K562 (cell line): ENCODE measurements around the gene RNF41. TPM values are rescaled to one million over a fixed set of nuclear protein-coding genes. Genes with fewer than 3 reads are reported as not detected.

Experiments used
- ATAC-seq: fragments of 200-7000 bp; cut with Tn5 transposase; 3 replicates; pipeline ENCODE4 v1.9.1; 2020; ENCODE audit warnings: moderate library complexity
- BruUV-seq: library from RNA; stranded (reverse); fragments of 400-500 nt; replicated peaks from 2 replicates; lab custom pipeline; 2021; lab: Mats Ljungman, UMichigan
- CTCF ChIA-PET: fragments of 300-600 bp; formaldehyde crosslinking; extraction: SDS; loops from one replicate; lab custom pipeline; 2021; ENCODE audit warnings: low intra/inter-chr PET ratio; lab: Yijun Ruan, JAX
- POLR2A ChIA-PET: fragments of 300-600, 350-650 bp; sonication (Branson Sonifier 250); formaldehyde crosslinking; extraction: SDS; loops from one replicate; lab custom pipeline; 2021; ENCODE audit warnings: antibody characterized with exemption, inconsistent platforms; lab: Yijun Ruan, JAX
- DNase-seq, 4 experiments: peaks; one replicate each; pipeline versions ENCODE4 v3.0.0 to v3.0.0-alpha.2; 2011 to 2018; ENCODE audit warnings: low spot score in 3 of 4, mixed read lengths in 3 of 4; ENCODE audit errors: extremely low read depth in 1 of 4
- FAIRE-seq: peaks from 2 replicates; lab custom pipeline; 2011; peaks lifted over from hg19 to GRCh38; lab: Jason Lieb, UNC
- H2AFZ ChIP-seq: 2 replicates; pipeline ENCODE4 v1.6.0; 2011; ENCODE audit warnings: low read depth, low read length, control low read depth, inconsistent platforms
- H3K27ac ChIP-seq: fragments of 200-600 bp; 3 replicates; pipeline ENCODE4 v1.8.0; 2011; ENCODE audit warnings: low read depth, mild to moderate bottlenecking, control low read depth, inconsistent platforms, low read length, moderate library complexity, mixed read lengths; ENCODE audit errors: extremely low read depth
- H3K27me3 ChIP-seq, 2 experiments: fragments of 300-600 bp in 1 of 2; 2 replicates in 1 of 2; 3 replicates in 1 of 2; pipeline versions ENCODE4 v1.6.0 to v1.8.0; 2011; ENCODE audit warnings: inconsistent platforms in 2 of 2, low read length in 2 of 2, mild to moderate bottlenecking in 1 of 2, mixed read lengths in 1 of 2, moderate library complexity in 1 of 2; ENCODE audit not compliant: control insufficient read depth in 2 of 2, insufficient read depth in 2 of 2
- H3K36me3 ChIP-seq: fragments of 300-600 bp; 3 replicates; pipeline ENCODE4 v1.8.0; 2011; ENCODE audit warnings: mild to moderate bottlenecking, low read length, inconsistent platforms; ENCODE audit not compliant: control insufficient read depth, insufficient read depth
- H3K4me1 ChIP-seq, 2 experiments: fragments of 200-600 bp in 1 of 2; replicated peaks in 1 of 2; 2 replicates in 1 of 2; 3 replicates in 1 of 2; pipeline versions ENCODE4 v1.5.1 to v1.8.0; 2011; ENCODE audit warnings: inconsistent platforms in 2 of 2, low read length in 2 of 2, mild to moderate bottlenecking in 1 of 2, mixed read lengths in 1 of 2, moderate library complexity in 1 of 2; ENCODE audit not compliant: control insufficient read depth in 2 of 2, insufficient read depth in 2 of 2
- H3K4me2 ChIP-seq: 2 replicates; pipeline ENCODE4 v1.6.1; 2011; ENCODE audit warnings: low read length, control low read depth, inconsistent platforms, mixed read lengths; ENCODE audit not compliant: insufficient read depth
- H3K4me3 ChIP-seq: fragments of 200-600 bp; sonication (generic), shearing (Covaris generic); 2 replicates; pipeline ENCODE4 v1.5.1; 2016; ENCODE audit warnings: control low read depth, inconsistent platforms
- H3K79me2 ChIP-seq: fragments of 200-600 bp; 3 replicates; pipeline ENCODE4 v1.8.0; 2011; ENCODE audit warnings: low read length, inconsistent platforms; ENCODE audit not compliant: control insufficient read depth, insufficient read depth
- H3K9ac ChIP-seq, 2 experiments: 2 replicates each; pipeline versions ENCODE4 v1.6.0 to v1.6.1; 2011; ENCODE audit warnings: low read depth in 2 of 2, low read length in 2 of 2, control low read depth in 1 of 2, inconsistent platforms in 1 of 2, mild to moderate bottlenecking in 1 of 2, mixed read lengths in 1 of 2; ENCODE audit not compliant: insufficient read depth in 1 of 2
- H3K9me1 ChIP-seq: one replicate; pipeline ENCODE4 v1.6.0; 2011; ENCODE audit warnings: inconsistent platforms, mild to moderate bottlenecking, low read length, moderate library complexity; ENCODE audit not compliant: control insufficient read depth, insufficient read depth
- H3K9me3 ChIP-seq: replicated peaks from 2 replicates; pipeline ENCODE4 v1.5.1; 2011; ENCODE audit warnings: low read depth, low read length, inconsistent platforms; ENCODE audit not compliant: control insufficient read depth, insufficient read depth
- H4K20me1 ChIP-seq: replicated peaks from 2 replicates; pipeline ENCODE4 v1.6.1; 2011; ENCODE audit warnings: low read length, inconsistent platforms, mixed read lengths; ENCODE audit not compliant: control insufficient read depth, insufficient read depth
- BDP1 ChIP-seq: IDR thresholded peaks from 3 replicates; pipeline ENCODE4 v1.6.1; 2011; ENCODE audit not compliant: insufficient read length, insufficient read depth
- EP400 ChIP-seq: fragments of 450-650 bp; IDR thresholded peaks from 2 replicates; pipeline ENCODE4 v1.6.1; 2017; ENCODE audit warnings: antibody characterized with exemption, mild to moderate bottlenecking, moderate library complexity
- ETS2 ChIP-seq: IDR thresholded peaks from 2 replicates; pipeline ENCODE4 v1.6.1; 2016; ENCODE audit warnings: borderline replicate concordance, missing genetic modification characterization, mild to moderate bottlenecking, moderate library complexity, missing compliant biosample characterization; ENCODE audit not compliant: poor library complexity, severe bottlenecking
- IRF2 ChIP-seq: sonication (generic); formaldehyde crosslinking; IDR thresholded peaks from 2 replicates; pipeline ENCODE4 v1.8.1; 2022; ENCODE audit warnings: mild to moderate bottlenecking, missing genetic modification reagents
- PCBP2 ChIP-seq: fragments of 200-400 bp; formaldehyde crosslinking; IDR thresholded peaks from 2 replicates; pipeline ENCODE4 v1.6.1; 2018; ENCODE audit warnings: low read length, low read depth, mild to moderate bottlenecking, moderate library complexity; ENCODE audit not compliant: poor library complexity, severe bottlenecking
- PRDM10 ChIP-seq: fragments of 450-650 bp; IDR thresholded peaks from 2 replicates; pipeline ENCODE4 v1.6.1; 2018; ENCODE audit not compliant: partially characterized antibody
- PRMT5 ChIP-seq: sonication (generic); formaldehyde crosslinking; IDR thresholded peaks from 2 replicates; pipeline ENCODE4 v1.5.0; 2020; ENCODE audit warnings: missing genetic modification reagents
- PYGO2 ChIP-seq: fragments of 450-650 bp; IDR thresholded peaks from 2 replicates; pipeline ENCODE4 v1.6.1; 2016; ENCODE audit warnings: mild to moderate bottlenecking, missing genetic modification characterization, moderate library complexity, missing compliant biosample characterization
- RBFOX2 ChIP-seq: fragments of 200-400 bp; formaldehyde crosslinking; IDR thresholded peaks from 2 replicates; pipeline ENCODE4 v1.6.1; 2017; ENCODE audit warnings: low read depth, mild to moderate bottlenecking, low read length, moderate library complexity
- SRSF7 ChIP-seq: fragments of 200-400 bp; formaldehyde crosslinking; optimal IDR thresholded peaks from 2 replicates; pipeline ENCODE3; 2017; ENCODE audit warnings: mild to moderate bottlenecking, low read depth, low read length
- ZBTB33 ChIP-seq: sonication (generic); formaldehyde crosslinking; IDR thresholded peaks from 2 replicates; pipeline ENCODE4 v1.8.1; 2023; ENCODE audit warnings: mild to moderate bottlenecking, missing genetic modification reagents
- WGBS: fragments of 100-300 bp; shearing (Covaris generic); methylation state at CpG from one replicate; pipeline ENCODE4 v1.1.6; 2016; ENCODE audit warnings: low coverage, mixed read lengths; ENCODE audit not compliant: insufficient coverage; ENCODE audit errors: missing lambda C conversion rate; 5-methylcytosine and 5-hydroxymethylcytosine counted together
- in situ Hi-C: fragments of 300-500 bp; cut with MboI; formaldehyde crosslinking; loops from 4 replicates; pipeline ENCODE4 v1.15.0; 2018; ENCODE audit warnings: inconsistent platforms, mixed read lengths
- intact Hi-C: fragments of 100-400 bp; cut with micrococcal nuclease; formaldehyde crosslinking; loops from 2 replicates; pipeline ENCODE4 v1.14.2; 2022
- polyA plus RNA-seq, 8 experiments: library from polyadenylated mRNA; depleted of rRNA in 4 of 8; stranded (reverse) in 5 of 8; unstranded in 3 of 8; fragments of >200 nt; fragmentation: Nextera tagmentation in 2 of 8; fragmentation: Illumina TruSeq in 1 of 8; extraction: Ambion mirVana in 2 of 8; extraction: Trizol in 1 of 8; gene quantifications; 2 replicates each; pipeline versions ENCODE4 v1.2.1 to v1.2.3, GENCODE V29; 2011 to 2014; ENCODE audit warnings: inconsistent platforms in 1 of 8, missing spikeins in 1 of 8
- total RNA-seq, 7 experiments: library from RNA; depleted of rRNA in 6 of 7; stranded (reverse); fragments of >200 nt in 6 of 7; fragmentation: Illumina TruSeq in 2 of 7; extraction: Trizol in 2 of 7; gene quantifications; 2 replicates each; pipeline versions ENCODE4 v1.2.1 to v1.2.3, GENCODE V29; 2011 to 2021; ENCODE audit warnings: low replicate concordance in 1 of 7

Gene RNF41
- total and polyA plus RNA-seq, 9 of the 15 experiments (the other 6 are each of a cell fraction or from before 2014, with no cell fraction given), result 28.2 to 46.8 (median 33.8) TPM

GRCh38 chr12:56244494-56244893 lies 22.8 kb upstream of the RNF41 start:
- 86% methylated on average over 13 of the region's 14 CpGs for WGBS
- DNase-seq, result peak in 1 of 4 experiments; percentile 28
- Histone ChIP-seq H3K9me1 (no peaks in the 10 kb centered on the region), H3K27me3 (no peaks in the 10 kb centered on the region), H3K27ac (peak overlapping the region; percentile 55; the same call in 1 of the 3 replicates), H3K79me2 (no peaks in the 10 kb centered on the region), H3K4me3 (no peak overlapping the region), H3K36me3 (peaks cover 90% of the 10 kb centered on the region; the same call in 2 of the 3 replicates), H3K4me2 (peak overlapping the region; percentile 38; the same call in 1 of the 2 replicates), H2AFZ (no peak overlapping the region), H3K9ac (peak overlapping the region; percentile 11 to 73; a peak in 2 of 4 replicates), H3K9me3 (no peaks in the 10 kb centered on the region), H3K4me1 (peaks cover 30 to 34% of the 10 kb centered on the region in 2 experiments), H4K20me1 (no peaks in the 10 kb centered on the region)
- in situ Hi-C loops, result no loop called here
- intact Hi-C loops, result no loop called here
- no TSS peak for BruUV-seq
- TF ChIP-seq ZBTB33 (CRISPR knock-in tag) (peak; percentile 78), RBFOX2 (peak; percentile 43), SRSF7 (no peak), PYGO2 (tag) (no peak), PRMT5 (CRISPR knock-in tag) (no peak), IRF2 (CRISPR knock-in tag) (no peak), PRDM10 (peak; percentile 46), ETS2 (no peak), PCBP2 (no peak), EP400 (no peak), BDP1 (no peak)
- no peak for ATAC-seq
- ChIA-PET POLR2A (interaction anchor here (0.5 to 1.4 kb wide), 6 partner anchors 10 to 1374 kb away, joined by 3 to 6 read pairs (median 4); partner anchors contain the start of gene SMARCC2), CTCF (interaction anchor here (0.6 kb wide), 1 partner anchor 12 kb away, joined by 4 read pairs; no protein-coding TSS in a partner anchor)
- FAIRE-seq, result no peak
